ENCODE results near the gene LPIN2.
"Not testable (repeated sequence)": the region's sequence is repeated elsewhere in the genome, so short reads cannot be mapped to it uniquely, and the experiment has no call there.

LPIN2 gene, protein sequence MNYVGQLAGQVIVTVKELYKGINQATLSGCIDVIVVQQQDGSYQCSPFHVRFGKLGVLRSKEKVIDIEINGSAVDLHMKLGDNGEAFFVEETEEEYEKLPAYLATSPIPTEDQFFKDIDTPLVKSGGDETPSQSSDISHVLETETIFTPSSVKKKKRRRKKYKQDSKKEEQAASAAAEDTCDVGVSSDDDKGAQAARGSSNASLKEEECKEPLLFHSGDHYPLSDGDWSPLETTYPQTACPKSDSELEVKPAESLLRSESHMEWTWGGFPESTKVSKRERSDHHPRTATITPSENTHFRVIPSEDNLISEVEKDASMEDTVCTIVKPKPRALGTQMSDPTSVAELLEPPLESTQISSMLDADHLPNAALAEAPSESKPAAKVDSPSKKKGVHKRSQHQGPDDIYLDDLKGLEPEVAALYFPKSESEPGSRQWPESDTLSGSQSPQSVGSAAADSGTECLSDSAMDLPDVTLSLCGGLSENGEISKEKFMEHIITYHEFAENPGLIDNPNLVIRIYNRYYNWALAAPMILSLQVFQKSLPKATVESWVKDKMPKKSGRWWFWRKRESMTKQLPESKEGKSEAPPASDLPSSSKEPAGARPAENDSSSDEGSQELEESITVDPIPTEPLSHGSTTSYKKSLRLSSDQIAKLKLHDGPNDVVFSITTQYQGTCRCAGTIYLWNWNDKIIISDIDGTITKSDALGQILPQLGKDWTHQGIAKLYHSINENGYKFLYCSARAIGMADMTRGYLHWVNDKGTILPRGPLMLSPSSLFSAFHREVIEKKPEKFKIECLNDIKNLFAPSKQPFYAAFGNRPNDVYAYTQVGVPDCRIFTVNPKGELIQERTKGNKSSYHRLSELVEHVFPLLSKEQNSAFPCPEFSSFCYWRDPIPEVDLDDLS

DNA sequence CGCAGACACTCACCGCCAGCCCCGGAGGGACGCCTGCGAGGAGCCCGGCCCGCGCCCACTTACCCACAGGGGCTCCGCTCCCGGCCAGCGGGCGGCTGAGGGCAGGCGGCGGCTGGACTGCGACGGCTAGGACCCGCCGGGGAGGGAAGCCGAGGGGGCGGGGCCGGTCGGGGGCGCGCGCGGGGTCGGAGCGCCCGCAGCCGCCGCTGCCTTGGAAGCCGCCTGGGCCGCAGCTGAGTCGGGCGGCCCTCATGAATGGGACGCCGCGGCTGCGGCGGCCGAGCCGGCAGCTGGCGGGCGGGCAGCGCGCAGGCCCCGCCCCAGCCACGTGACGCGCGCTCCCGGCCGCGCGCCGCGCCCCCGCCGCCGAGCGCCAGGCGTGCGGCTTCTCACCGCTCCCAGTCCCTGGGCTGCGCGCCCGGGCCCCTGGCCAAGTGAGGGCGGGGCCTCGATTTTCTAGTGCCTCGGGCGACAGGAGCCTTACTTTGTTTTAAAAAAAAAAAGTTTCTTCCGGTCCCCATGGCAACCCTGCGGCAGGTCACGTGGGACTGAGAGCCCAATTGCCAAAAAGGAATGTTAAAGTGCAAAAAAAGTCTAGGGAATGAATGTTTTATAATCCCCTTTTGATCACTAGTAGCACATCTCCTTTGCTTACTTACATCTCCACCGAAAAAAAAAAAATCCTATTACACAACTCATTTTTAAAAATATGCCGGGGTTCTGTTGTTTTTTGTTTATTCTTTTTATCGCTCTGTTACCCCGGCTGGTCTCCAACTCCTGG, at the start of gene LPIN2:
LPIN2 (minus strand) TSS at position 121 of the 781 bp plus-strand sequence. CDS start 52,304 bp downstream, outside the sequence.
- peak; percentile 88 for DNase-seq

- DNase-seq = no peak
These were observed 48.8 kb upstream of the LPIN2 start for GRCh38 chr18:3061581-3062312.

GRCh38 chr18:3060667-3061580, 48.0 kb upstream of the LPIN2 start:
- no peak for DNase-seq

DNA sequence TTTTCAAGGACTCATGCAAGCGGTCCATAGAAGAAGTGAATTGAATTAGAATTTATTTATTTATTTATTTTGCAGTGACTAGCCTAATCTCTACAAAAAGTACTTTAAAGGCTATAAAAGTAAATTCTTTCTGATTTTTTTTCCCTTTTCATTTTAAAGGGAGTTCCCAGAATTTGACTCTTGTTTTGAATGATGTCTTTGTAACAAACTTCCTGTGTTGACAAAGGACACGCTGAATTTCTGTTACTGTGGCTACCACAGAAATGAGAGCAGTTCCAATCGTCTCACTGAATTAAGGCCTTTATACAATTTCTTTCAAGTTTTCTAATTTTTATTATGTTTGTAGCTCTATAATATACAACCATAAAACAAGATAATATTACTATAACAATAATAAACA, 46.3 kb upstream of the LPIN2 start:
- DNase-seq = no peak

- DNase-seq = no peak
These were observed 45.6 kb upstream of the LPIN2 start for GRCh38 chr18:3058328-3059191.

GRCh38 chr18:3057526-3057925, 44.6 kb upstream of the LPIN2 start:
- DNase-seq = no peak

- no peak for DNase-seq
These were observed 43.4 kb upstream of the LPIN2 start for GRCh38 chr18:3056311-3056710.

GRCh38 chr18:3055816-3056215, 42.9 kb upstream of the LPIN2 start:
- DNase-seq = peak; percentile 61

DNA sequence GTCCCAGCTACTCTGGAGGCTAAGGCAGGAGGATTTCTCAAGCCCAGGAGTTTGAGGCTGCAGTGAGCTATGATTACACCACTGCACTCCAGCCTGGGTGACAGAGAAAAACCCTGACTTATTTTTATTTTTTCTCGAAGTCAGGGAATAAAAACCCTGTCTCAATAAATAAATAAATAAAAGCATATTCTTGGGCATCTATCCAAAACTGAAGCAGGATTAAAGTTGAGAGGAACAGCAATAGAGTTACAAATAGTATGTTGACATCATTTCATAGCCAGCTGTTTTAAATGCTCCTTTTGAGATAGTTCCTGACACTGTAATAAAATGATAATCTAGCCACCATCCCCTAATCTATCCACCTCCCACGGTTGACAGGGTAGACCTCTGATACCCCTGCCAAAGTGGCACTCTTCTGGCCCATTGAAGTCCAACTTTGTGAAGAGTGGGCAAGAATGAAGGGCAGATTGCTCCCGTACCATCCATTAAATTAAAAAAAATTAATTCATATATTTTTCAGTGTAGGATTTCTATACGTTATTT, 42.3 kb upstream of the LPIN2 start:
- no peak for DNase-seq

DNA sequence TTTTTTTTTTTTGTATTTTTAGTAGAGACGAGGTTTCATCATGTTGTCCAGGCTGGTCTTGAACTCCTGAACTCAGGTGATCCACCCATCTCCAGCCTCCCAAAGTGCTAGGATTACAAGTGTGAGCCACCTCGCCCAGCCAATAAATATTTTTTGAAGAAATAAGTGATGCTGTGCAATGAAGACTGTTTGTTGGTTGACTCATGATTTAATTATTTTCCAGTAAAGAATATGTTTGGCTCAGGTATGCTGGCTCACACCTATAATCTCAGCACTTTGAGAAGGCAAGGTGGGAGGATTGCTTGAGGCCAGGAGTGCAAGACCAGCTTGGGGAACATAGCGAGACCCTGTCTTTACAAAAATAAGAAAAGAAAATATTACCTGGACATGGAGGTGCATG, 41.8 kb upstream of the LPIN2 start:
- DNase-seq = no peak

DNA sequence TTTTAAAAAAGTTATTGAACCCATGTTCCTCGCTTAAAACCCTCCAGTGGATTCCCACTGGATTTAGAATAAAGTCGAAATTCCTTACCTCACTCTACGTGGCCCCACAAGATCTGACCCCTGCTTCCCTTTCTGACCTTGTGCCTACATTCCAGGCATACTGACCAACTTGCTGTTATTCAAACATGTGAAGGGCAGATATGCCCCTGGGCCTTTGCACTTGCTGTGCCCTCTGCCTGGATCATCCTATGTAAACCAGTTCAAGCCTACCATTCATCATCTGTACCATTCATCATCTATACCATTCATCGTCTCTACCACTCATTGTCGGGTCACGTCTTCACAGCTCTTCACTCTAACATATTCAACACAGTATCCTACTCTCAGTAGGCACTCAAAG, 41.3 kb upstream of the LPIN2 start:
- no peak for DNase-seq

DNA sequence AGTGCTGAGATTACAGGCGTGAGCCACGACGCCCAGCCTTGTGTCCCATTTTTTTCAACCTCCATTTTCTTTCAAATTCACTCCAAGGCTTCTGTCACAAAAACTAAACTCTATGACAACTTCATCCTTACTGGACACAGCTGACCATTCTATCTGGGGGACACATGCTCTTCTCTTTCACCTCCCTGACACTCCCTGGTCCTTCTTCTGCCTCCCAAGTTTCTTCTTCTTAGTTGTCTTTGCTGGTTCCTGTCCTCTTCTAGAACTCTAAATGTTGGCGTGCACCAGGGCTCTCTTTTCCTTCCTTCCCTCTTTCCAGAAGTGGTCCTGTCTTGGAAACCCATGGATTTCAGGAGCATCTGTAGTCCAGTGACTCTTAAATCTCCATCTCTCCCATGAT, 40.1 kb upstream of the LPIN2 start:
- no peak for DNase-seq

DNA sequence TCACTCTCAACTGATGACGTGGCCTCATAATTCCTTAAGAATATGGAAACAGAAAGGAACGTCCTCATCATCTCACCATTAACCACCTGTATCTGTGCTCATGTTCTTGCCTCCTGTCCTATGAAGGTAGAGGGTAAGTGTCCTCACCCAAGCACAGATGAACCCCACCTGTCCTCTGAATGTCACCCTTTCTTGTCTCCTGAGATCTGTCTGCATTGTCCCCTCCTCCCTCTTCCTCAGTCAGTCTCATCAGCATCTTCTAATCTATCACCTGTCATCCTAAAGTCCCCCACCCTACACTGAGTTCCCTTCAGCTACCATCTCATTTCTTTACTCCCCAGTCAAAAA, 39.4 kb upstream of the LPIN2 start:
- no peak for DNase-seq

- no peak for DNase-seq
These were observed 38.9 kb upstream of the LPIN2 start for GRCh38 chr18:3051718-3052410.

DNA sequence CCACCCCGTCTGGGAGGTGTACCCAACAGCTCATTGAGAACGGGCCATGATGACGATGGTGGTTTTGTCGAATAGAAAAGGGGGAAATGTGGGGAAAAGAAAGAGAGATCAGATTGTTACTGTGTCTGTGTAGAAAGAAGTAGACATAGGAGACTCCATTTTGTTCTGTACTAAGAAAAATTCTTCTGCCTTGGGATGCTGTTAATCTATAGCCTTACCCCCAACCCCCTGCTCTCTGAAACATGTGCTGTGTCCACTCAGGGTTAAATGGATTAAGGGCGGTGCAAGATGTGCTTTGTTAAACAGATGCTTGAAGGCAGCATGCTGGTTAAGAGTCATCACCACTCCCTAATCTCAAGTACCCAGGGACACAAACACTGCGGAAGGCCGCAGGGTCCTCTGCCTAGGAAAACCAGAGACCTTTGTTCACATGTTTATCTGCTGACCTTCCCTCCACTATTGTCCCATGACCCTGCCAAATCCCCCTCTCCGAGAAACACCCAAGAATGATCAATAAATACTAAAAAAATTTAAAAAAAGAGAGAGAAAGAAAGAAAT, 37.0 kb upstream of the LPIN2 start:
- DNase-seq = not testable (repeated sequence)

GRCh38 chr18:3048820-3049349, 35.9 kb upstream of the LPIN2 start:
- no peak for DNase-seq

- no peak for DNase-seq
These were observed 35.2 kb upstream of the LPIN2 start for GRCh38 chr18:3048121-3048520.

- DNase-seq = no peak
These were observed 33.4 kb upstream of the LPIN2 start for GRCh38 chr18:3046216-3046808.

Measured in NCI-H226 (cell line).